DMS153 (cell line): ENCODE measurements around the gene GNG3.

ENCODE experiments used
- DNase-seq: peaks from one replicate; lab custom pipeline; 2025; lab: John Stamatoyannopoulos, UW

Gene GNG3

GRCh38 chr11:62757846-62758788 is 50.6 kb downstream of the GNG3 start:
- no peak for DNase-seq
